Adrenal gland (tissue), 5 donors: ENCODE measurements around the gene MTCH1.

Source experiments
- CTCF ChIP-seq, 6 experiments: fragments of 450-650 bp in 4 of 6; fragments of 200-600 bp in 2 of 6; sonication (generic) in 1 of 6; IDR thresholded peaks; 1 replicate in 5 of 6; 2 replicates in 1 of 6; pipeline versions ENCODE4 v1.5.1 to v1.8.0; 2016 to 2021; ENCODE audit warnings: antibody characterized with exemption in 6 of 6, mild to moderate bottlenecking in 2 of 6, moderate library complexity in 1 of 6
- POLR2A ChIP-seq, 2 donors: fragments of 450-650 bp; IDR thresholded peaks; one replicate each; pipeline ENCODE4 v1.6.1; 2017; ENCODE audit warnings: antibody characterized with exemption in 2 of 2, mild to moderate bottlenecking in 2 of 2, moderate library complexity in 1 of 2
- donor health status: DM: no; HTN: no; CAD: no.

GRCh38 chr6:37021356-37022129, 35.5 kb upstream of the MTCH1 start:
- TF ChIP-seq CTCF (IDR thresholded peaks at IDR 0.05) (peak in 5 of 6 experiments; percentile 12 to 37 (median 26)), POLR2A (IDR thresholded peaks at IDR 0.05) (no peak)
